A673 (cell line): ENCODE results near the gene ELOB.

Source experiments
- CTCF ChIP-seq: fragments of 300-800, 200-600 bp; sonication (generic); conservative IDR thresholded peaks from 2 replicates; pipeline ENCODE4 v1.5.1; 2017; ENCODE audit warnings: low read depth, mild to moderate bottlenecking, antibody characterized with exemption, low read length, moderate library complexity, mixed read lengths
- EZH2 ChIP-seq: fragments of 200-600 bp; sonication (generic); IDR thresholded peaks from 2 replicates; pipeline ENCODE4 v1.6.1; 2017; ENCODE audit warnings: borderline replicate concordance, low read depth, mild to moderate bottlenecking, mixed read lengths, antibody characterized with exemption, low read length; ENCODE audit not compliant: poor library complexity, severe bottlenecking

- TF ChIP-seq CTCF (no peak), EZH2 (no peak)
These were observed 37.6 kb upstream of the ELOB start for GRCh38 chr16:2814551-2815298.
